A673 (cell line): ENCODE data around the gene ZNF625. TPM values are rescaled to one million over a fixed set of nuclear protein-coding genes. Genes with fewer than 3 reads are reported as not detected.
A peak's percentile ranks its signal among the peaks of the same experiment; 100 is the strongest.

ENCODE experiments used
- BruUV-seq: library from RNA; stranded (reverse); fragments of 400-500 nt; replicated peaks from 2 replicates; lab custom pipeline; 2021; lab: Mats Ljungman, UMichigan
- CTCF ChIA-PET: fragments of 300-600 bp; sonication (Branson Sonifier 250); formaldehyde crosslinking; loops from one replicate; lab custom pipeline; 2022; ENCODE audit warnings: antibody characterized with exemption; lab: Charles Lee
- POLR2A ChIA-PET: fragments of 300-600 bp; sonication (Branson Sonifier 250); formaldehyde crosslinking; loops from one replicate; lab custom pipeline; 2022; ENCODE audit warnings: antibody characterized with exemption; ENCODE audit not compliant: low non-redundant PET; lab: Charles Lee
- DNase-seq: peaks from one replicate; pipeline ENCODE4 v3.0.0-alpha.2; 2015; ENCODE audit warnings: low spot score
- H3K27ac ChIP-seq: fragments of 200-600 bp; sonication (generic); 2 replicates; pipeline ENCODE4 v1.5.1; 2016; ENCODE audit warnings: mixed run types, low read depth, mild to moderate bottlenecking, mixed read lengths, antibody characterized with exemption, low read length; ENCODE audit not compliant: poor library complexity, severe bottlenecking
- H3K27me3 ChIP-seq: fragments of 200-600 bp; sonication (generic); replicated peaks from 2 replicates; pipeline ENCODE4 v1.6.1; 2017; ENCODE audit warnings: mixed run types, low read depth, mild to moderate bottlenecking, mixed read lengths, antibody characterized with exemption, low read length; ENCODE audit not compliant: insufficient read depth, poor library complexity
- H3K36me3 ChIP-seq: fragments of 200-600 bp; sonication (generic); 2 replicates; pipeline ENCODE4 v1.6.1; 2016; ENCODE audit warnings: mixed run types, mild to moderate bottlenecking, mixed read lengths, antibody characterized with exemption, low read length; ENCODE audit not compliant: insufficient read depth, poor library complexity, severe bottlenecking
- H3K4me1 ChIP-seq: fragments of 200-600 bp; sonication (generic); 2 replicates; pipeline ENCODE4 v1.6.1; 2017; ENCODE audit warnings: mixed run types, mild to moderate bottlenecking, mixed read lengths, antibody characterized with exemption, low read length; ENCODE audit not compliant: insufficient read depth, poor library complexity, severe bottlenecking
- H3K4me3 ChIP-seq: fragments of 200-600 bp; sonication (generic); 2 replicates; pipeline ENCODE4 v1.5.1; 2016; ENCODE audit warnings: low read depth, mixed run types, mild to moderate bottlenecking, mixed read lengths, low read length; ENCODE audit not compliant: poor library complexity, severe bottlenecking
- H3K9me3 ChIP-seq: fragments of 200-600 bp; sonication (generic); 2 replicates; pipeline ENCODE4 v1.6.1; 2016; ENCODE audit warnings: mixed run types, low read depth, mild to moderate bottlenecking, mixed read lengths, antibody characterized with exemption, low read length; ENCODE audit not compliant: poor library complexity, severe bottlenecking
- CTCF ChIP-seq: fragments of 300-800, 200-600 bp; sonication (generic); conservative IDR thresholded peaks from 2 replicates; pipeline ENCODE4 v1.5.1; 2017; ENCODE audit warnings: low read depth, mild to moderate bottlenecking, antibody characterized with exemption, low read length, moderate library complexity, mixed read lengths
- EZH2 ChIP-seq: fragments of 200-600 bp; sonication (generic); IDR thresholded peaks from 2 replicates; pipeline ENCODE4 v1.6.1; 2017; ENCODE audit warnings: borderline replicate concordance, low read depth, mild to moderate bottlenecking, mixed read lengths, antibody characterized with exemption, low read length; ENCODE audit not compliant: poor library complexity, severe bottlenecking
- intact Hi-C: fragments of 100-400 bp; cut with micrococcal nuclease; formaldehyde crosslinking; loops from one replicate; pipeline ENCODE4 v1.10.0; 2022; ENCODE audit not compliant: unreplicated experiment
- total RNA-seq: library from RNA; stranded (reverse); gene quantifications from 2 replicates; pipeline ENCODE4 v1.2.3, GENCODE V29; 2021

Gene ZNF625
- total RNA-seq, 1 experiment from 2014 or later: 9.1 TPM

- no peaks in the 10 kb centered on the region for H3K36me3 ChIP-seq
- H3K27ac ChIP-seq: peak overlapping the region; percentile 90
- TSS peak; percentile 37 for BruUV-seq
- H3K9me3 ChIP-seq: no peaks in the 10 kb centered on the region
- H3K27me3 ChIP-seq: no peaks in the 10 kb centered on the region
- intact Hi-C loops: no loop called here
- ChIA-PET POLR2A (interaction anchor here (0.6 kb wide), 1 partner anchor 11 kb away, joined by 9 read pairs; no protein-coding TSS in a partner anchor), CTCF (no interaction called here)
- no peak for TF ChIP-seq CTCF
- TF ChIP-seq EZH2: no peak
- H3K4me1 ChIP-seq: no peaks in the 10 kb centered on the region
- peak overlapping the region; percentile 79 for H3K4me3 ChIP-seq
- no peak for DNase-seq
Measured at GRCh38 chr19:12163826-12164225, 7.3 kb upstream of the ZNF625 start.

GRCh38 chr19:12162882-12163806, 6.6 kb upstream of the ZNF625 start, which contains the start of gene ZNF136:
TSS of gene ZNF136 (plus strand) at chr19:12163096. CDS start at chr19:12163204, 108 bp downstream.
- no peak for TF ChIP-seq CTCF
- ChIA-PET POLR2A (interaction anchor here (0.6 kb wide), 3 partner anchors 12 to 480 kb away, joined by 3 to 14 read pairs (median 9); no protein-coding TSS in a partner anchor), CTCF (interaction anchor here (1.0 kb wide), 1 partner anchor 72 kb away, joined by 3 read pairs; no protein-coding TSS in a partner anchor)
- Histone ChIP-seq H3K4me1 (no peaks in the 10 kb centered on the region), H3K36me3 (no peaks in the 10 kb centered on the region), H3K27ac (peak within 1 kb of the TSS; percentile 90), H3K27me3 (no peaks in the 10 kb centered on the region), H3K9me3 (no peaks in the 10 kb centered on the region), H3K4me3 (peak within 1 kb of the TSS; percentile 79)
- no TSS peak for BruUV-seq
- DNase-seq: peak; percentile 97
- intact Hi-C loops: no loop called here

GRCh38 chr19:12162513-12162881, 6.0 kb upstream of the ZNF625 start:
- Histone ChIP-seq H3K27me3 (no peaks in the 10 kb centered on the region), H3K4me3 (peak overlapping the region; percentile 79), H3K27ac (no peak overlapping the region), H3K36me3 (no peaks in the 10 kb centered on the region), H3K4me1 (no peaks in the 10 kb centered on the region), H3K9me3 (no peaks in the 10 kb centered on the region)
- no peak for DNase-seq
- ChIA-PET POLR2A (interaction anchor here (0.6 kb wide), 1 partner anchor 111 kb away, joined by 14 read pairs; no protein-coding TSS in a partner anchor), CTCF (interaction anchor here (1.0 kb wide), 1 partner anchor 71 kb away, joined by 3 read pairs; no protein-coding TSS in a partner anchor)
- TF ChIP-seq EZH2: no peak
- TF ChIP-seq CTCF: no peak
- intact Hi-C loops: no loop called here
- no TSS peak for BruUV-seq
